GM19467 (cell line): Measurements from ENCODE around the gene TMEM127.
"Not testable (repeated sequence)": the region's sequence is repeated elsewhere in the genome, so short reads cannot be mapped to it uniquely, and the experiment has no call there.

Experiments used
- ATAC-seq: cut with Tn5 transposase; IDR thresholded peaks from one replicate; pipeline ENCODE4 v1.9.1; 2021; ENCODE audit warnings: mild to moderate bottlenecking, moderate library complexity; ENCODE audit not compliant: unreplicated experiment

The TMEM127 gene

GRCh38 chr2:96243843-96244242 lies 22.0 kb downstream of the TMEM127 start:
- ATAC-seq, result no peak

DNA sequence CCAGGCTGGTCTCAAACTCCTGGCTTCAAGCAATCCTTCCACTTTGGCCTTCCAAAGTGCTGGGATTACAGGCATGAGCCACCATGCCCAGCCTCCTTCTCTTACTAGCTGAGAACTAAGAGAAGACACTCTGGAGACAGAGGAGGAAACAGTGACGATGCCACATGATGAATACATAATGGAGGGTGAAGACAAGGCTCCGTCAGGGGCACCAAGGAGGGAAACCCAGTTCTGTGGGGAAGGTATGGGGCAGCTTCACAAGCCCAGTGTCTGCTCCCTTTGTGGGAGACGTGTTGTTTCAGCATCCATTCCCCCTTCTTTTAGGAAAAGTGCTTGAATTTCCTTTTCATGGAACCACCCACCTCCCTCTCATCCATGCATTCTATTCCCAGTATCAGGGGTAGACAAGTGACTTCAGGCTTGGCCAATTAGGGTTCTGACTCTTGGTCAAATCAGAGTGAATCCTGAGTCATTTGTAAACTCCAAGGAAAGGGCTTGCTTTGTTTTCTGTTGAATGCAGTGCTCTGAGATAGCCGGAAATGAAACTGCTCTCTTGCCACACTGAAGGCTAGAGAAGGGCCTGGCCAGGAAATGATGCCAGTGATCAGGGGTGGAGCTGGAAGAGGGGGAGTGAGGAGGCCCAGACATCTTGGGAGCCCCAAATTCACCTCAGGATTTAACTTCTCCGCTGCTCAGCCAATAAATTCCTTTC lies 23.7 kb downstream of the TMEM127 start:
- ATAC-seq, result peak; percentile 81

- ATAC-seq, result no peak
Measured at GRCh38 chr2:96241227-96241626, 24.6 kb downstream of the TMEM127 start.

- no peak for ATAC-seq
Measured at GRCh38 chr2:96240341-96241038, 25.3 kb downstream of the TMEM127 start.

DNA sequence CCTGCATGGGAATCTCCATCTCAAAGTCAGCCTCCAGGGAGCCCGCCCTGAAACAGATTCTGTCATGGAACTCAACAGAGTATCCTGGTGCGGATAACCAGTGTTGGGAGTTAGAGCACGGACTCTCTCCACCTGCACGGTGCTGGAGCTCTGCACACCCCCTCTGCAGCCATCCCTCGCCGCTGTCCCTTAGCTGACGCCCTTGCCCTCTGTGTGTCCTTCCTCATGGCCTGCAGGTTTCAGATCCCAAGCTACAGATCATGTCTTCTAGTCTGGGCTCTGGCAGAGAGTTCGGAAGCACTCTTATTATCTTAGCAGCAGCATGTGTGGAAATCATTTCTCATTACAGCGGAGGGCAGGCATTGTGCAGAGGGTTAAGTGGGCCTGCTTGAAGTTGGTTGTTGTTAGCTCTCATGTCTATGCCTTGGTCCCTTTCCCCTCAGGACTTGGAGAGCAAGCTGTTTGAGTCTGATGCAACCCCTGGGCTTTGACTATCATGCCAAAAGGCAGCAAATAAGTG lies 26.0 kb downstream of the TMEM127 start:
- ATAC-seq, result no peak

DNA sequence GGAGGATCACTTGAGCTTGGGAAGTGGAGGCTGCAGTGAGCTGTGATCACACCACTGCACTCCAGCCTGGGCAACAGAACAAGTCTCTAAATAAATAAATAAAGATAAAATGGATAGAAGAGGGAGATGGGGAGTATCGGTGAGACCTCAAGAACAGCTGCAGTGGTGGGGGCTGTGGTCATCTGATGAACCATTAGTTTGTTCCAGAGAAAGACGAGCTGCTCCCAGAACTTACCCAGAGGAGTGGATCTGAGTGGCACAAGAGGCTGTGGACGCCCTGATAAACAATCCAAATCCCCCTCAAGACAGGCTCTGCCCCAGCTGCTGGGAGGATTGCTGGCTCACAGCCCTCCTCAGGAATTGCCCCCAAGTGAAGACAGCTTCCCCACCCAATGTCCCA lies 26.7 kb downstream of the TMEM127 start:
- no peak for ATAC-seq

GRCh38 chr2:96238266-96238665 lies 27.5 kb downstream of the TMEM127 start:
- no peak for ATAC-seq

DNA sequence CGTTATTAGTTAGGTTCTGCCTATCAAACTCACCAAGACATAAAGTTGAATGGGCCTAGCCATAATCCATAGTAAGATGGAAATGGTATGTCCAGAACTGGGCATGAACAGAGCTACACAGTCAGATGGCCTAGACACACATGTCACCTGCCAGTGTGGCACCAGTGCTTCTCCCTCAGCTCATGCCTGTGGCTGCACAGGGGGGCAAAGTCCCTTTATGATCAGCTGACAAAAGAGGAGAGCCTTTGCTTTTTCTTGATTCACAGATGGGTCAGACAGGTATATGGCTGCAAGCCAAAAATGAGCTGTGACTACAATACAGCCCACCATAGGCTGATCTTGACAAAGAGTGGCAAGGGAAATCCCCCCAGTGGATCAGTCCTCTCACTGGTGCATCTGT lies 28.9 kb downstream of the TMEM127 start:
- no peak for ATAC-seq

DNA sequence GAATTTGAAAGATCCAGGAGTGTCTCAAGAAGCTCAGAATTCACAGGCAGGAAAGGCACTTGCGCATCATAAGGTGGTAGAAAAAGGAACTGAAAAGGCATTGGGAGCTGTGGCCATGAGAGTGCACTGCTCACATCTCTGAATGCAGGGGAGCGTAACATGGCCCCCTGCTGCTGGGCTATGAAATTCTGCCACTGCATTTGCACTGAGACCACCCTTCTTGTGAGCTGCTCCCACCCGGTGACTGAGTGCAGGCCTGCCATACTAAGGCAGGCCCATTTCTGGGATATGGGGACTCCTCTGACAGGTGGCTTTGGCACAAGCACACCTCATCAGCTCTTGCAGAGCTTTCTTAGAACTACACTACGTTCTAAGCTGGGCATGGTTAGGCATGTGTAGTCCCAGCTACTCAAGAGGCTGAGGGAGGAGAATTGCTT lies 31.9 kb downstream of the TMEM127 start:
- ATAC-seq, result peak; percentile 82

DNA sequence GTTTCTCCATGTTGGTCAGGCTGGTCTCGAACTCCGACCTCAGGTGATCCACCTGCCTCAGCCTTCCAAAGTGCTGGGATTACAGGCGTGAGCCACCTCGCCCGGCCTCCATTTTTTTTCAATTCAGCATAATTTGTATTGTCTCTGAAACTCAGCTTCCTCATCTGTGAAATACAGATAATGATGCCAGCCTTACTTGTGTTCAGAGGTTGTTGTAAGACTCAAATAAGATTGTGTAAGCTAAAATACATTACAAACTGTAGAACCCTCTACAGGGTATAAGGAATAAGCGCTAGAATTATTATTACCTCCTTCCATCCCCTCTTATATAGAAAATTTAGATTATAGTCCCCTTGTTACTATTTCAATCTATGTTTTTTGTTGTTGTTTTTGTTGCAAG lies 32.4 kb downstream of the TMEM127 start:
- ATAC-seq, result no peak

DNA sequence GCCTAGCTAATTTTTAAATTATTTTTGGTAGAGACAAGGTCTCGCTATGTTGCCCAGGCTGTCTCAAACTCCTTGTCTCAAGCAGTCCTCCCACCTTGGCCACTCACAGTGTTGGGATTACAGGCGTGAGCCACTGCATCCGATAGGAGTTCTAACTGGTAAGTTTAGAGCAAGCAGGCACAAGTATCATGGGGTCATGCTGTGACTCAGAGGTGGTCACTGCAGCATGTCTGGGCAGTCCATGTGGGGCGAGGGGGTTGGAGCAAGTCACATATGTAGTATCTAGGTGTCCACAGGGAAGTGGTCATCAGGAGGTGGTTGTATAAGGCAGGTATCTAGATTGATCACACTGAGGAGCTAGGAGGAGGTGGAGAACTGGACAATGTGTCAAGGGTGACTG lies 34.5 kb downstream of the TMEM127 start:
- no peak for ATAC-seq

DNA sequence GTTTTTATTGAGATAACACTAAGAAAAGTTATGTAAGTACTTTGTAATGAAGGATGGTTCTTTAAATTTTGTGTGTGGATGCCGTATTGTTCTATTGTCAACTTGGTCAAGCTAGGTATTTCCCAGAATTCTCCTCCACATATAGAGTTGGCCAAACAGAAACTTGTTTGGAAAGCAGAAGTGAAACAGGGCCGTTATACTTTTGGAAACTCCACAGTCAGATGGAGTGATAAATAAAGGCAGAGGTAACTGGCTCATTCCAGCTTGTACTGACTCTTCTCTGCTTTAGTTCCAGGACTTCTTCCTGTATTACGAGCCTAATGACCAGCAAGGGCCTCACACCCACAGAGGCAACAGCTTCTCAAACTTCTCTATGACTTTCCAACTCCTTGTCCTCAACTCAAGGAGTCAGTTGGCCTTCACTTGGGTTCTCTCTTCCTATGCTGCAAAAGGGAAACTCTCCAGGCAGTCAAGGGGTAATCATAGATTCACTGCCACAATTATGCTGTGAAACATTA lies 40.7 kb downstream of the TMEM127 start:
- ATAC-seq, result peak; percentile 78

DNA sequence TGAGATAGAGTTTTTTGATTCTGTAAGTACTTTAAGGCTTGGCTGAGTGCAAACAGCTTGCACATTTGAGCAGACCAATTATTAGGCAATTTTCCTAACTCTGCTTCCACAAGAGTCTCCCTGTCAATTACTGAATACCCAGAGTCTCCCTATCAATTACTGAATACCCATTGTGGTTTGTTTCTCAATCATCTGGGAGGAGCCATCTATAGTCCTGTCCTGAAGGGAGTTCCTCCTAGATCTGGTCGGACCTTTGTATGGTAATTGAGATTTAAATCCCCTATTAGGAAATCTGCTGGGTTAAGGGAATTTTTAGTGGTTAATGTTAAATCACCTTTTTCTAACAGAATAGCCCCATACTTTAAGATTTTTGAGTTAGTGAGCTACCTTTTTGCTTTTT lies 44.7 kb downstream of the TMEM127 start:
- ATAC-seq, result not testable (repeated sequence)

DNA sequence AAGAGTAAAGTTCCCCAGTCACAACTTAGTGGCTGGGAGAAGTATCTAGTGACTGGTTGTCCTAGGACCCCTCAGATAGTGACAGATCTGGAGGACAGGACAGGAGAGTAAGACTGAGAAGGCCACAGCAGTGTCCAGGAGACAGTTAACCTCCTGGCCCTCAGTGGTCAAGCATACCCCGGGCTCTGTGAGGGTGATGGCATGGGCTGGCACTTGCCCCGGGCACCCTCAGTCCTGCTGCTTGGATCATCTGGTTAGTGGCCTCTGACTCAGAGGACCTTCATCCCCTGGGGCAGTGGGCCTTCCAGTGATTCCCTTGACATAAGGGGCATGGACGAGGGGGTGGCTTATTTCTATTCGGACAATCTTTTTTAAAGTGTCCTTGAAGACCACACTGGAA lies 45.8 kb downstream of the TMEM127 start:
- not testable (repeated sequence) for ATAC-seq

GRCh38 chr2:96218508-96219131 lies 47.2 kb downstream of the TMEM127 start:
- ATAC-seq, result no peak

GRCh38 chr2:96214554-96214953 lies 51.2 kb downstream of the TMEM127 start:
- ATAC-seq, result no peak

GRCh38 chr2:96213379-96213778 lies 52.4 kb downstream of the TMEM127 start:
- no peak for ATAC-seq

DNA sequence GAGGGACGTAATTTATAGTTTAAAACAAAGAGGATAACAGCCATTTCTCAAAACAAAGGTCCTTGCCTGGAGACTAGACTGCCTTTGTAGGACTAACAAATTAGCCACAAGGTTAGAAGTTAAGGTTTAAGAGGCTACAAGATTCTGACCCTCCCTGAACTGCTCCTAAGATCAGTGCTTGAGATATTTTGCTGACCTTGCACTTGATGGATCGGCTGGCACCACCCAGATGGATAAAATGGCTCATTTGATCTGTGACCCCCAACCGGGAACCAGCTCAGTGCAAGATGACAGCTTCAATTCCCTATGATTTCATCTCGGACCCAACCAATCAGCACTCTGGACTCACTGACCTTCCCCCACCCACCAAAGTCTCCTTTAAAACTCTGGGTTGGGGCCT lies 53.5 kb downstream of the TMEM127 start:
- ATAC-seq, result no peak

DNA sequence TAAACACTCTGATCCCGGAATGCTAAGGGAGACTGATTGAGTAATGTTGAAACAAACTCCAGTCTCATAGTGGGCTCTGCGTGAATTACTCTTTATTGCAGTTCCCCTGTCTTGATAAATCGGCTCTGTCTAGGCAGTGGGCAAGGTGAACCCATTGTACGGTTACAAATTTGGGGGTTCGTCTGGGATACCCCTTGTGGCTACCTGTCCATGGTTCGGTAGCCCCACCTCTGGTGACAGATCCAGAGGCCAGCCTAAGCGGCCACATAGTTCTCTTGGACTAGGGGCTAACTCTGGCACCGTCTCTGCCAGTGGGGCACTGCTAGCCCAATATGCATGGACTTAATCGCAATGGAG lies 56.1 kb downstream of the TMEM127 start:
- ATAC-seq, result no peak

- ATAC-seq, result no peak
Measured at GRCh38 chr2:96209011-96209728, 56.6 kb downstream of the TMEM127 start.
